RPMI8226 (cell line): Measurements from ENCODE around the gene GRN.
"Not testable (repeated sequence)": the region's sequence is repeated elsewhere in the genome, so short reads cannot be mapped to it uniquely, and the experiment has no call there.

Source experiments
- DNase-seq: peaks from one replicate; pipeline ENCODE4 v3.0.0-alpha.2; 2015

The GRN gene

DNA sequence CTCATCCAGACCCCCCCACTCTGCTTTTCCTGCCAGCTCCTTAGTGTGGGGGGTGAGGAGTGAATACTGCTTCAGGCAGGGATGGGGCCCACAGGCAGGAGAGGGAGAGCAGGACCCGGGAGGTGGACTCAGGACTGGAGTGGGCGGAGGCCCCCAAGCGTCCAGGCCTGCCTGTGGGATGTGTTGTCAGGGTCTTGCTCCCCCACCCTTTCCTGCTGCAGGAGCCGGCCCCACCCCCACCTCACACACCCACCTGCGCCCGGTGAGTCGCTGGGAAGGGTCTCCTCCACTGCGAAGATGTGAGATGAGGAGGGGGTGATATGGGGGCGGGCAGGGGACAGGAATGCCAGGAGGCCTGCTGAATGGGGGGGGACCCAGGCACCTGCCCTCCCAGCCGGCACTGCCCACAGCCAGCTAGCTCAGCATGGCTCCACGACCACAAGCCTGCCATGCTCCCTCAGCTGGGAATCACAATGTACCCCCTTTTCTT is 17.4 kb downstream of the GRN start:
- DNase-seq, result no peak

DNA sequence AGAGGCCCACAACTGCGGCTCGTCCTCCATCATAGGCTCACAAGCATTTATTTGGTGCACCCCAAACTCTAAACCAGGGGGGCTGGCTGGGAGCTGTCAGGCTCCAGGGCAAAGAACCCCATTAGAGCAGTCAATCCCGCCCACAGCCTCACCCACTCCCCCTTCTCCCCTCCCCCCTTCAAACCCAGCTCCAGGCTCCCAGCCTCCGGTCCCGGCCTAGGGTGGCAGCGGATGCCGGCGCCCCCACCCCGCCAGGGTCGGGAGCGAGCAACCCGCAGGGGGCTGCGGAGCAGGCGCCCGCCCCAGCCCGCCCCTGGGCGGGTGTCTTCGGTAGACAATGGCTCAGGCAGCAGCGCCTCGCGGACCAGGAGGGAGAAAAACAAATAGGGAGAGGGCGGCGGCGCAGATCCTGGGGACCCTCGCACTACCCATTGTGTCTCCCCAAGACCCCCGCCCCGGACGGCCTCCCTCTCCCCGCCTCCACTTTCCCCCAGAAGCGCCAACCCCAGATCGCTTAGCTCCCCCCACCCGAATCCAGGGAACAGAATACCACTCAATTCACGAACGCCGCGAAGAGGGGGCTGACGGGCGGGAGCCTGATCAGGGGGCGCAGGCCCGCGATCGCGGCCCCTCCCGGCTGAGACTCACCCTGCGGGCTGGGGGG is 18.0 kb downstream of the GRN start:
- DNase-seq, result peak; percentile 40

DNA sequence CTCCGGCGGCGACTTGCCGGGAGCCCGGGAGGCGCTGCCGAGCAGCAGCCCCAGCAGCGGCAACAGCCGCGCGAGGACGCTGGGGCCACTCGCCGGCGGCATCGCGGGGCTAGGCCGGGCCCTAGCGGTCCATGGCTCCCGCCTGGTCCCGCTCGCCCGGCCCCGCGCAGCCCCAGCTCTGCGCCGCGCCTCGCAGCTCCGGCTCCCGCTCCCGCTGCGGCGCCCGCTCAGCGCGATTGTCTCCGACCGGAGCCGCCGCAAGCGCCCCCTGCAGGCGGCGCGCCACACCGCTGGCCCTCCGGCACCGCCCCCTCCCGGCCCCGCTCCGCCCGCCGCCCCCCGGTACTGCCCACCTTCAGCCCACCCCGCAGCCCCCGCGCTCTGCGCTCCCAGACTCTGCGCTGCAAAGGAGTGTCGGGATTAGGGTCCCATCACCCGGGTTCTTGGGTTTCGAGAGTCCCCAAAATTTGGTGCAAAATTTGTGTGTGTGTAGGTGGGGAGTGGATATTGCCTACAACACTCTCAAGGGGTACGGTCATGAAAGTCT is 18.6 kb downstream of the GRN start, which contains the start of gene FAM171A2:
Gene FAM171A2 (minus strand): TSS at position 241 of the 547 bp plus-strand sequence. CDS start 139 bp downstream, at position 102.
- DNase-seq, result peak; percentile 80

DNA sequence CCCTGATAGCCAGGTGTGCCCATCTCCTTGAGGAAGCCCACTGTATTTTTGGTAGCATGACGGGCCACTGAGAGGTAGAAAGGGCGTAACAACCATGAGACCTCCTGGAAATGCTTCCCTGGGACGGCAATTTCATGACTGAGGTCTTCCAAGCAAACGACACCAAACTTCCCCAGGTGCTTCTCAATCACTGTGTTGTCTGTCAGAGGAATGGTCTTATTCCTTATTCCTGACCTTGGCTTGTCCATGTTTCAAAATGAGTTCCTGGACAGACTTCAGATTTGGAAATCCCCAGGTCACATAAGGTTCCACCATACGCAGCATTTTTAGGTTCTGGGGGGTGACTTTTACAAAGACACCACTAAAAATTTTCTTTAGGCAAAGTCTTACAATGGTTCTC is 19.9 kb downstream of the GRN start:
- DNase-seq, result not testable (repeated sequence)

DNA sequence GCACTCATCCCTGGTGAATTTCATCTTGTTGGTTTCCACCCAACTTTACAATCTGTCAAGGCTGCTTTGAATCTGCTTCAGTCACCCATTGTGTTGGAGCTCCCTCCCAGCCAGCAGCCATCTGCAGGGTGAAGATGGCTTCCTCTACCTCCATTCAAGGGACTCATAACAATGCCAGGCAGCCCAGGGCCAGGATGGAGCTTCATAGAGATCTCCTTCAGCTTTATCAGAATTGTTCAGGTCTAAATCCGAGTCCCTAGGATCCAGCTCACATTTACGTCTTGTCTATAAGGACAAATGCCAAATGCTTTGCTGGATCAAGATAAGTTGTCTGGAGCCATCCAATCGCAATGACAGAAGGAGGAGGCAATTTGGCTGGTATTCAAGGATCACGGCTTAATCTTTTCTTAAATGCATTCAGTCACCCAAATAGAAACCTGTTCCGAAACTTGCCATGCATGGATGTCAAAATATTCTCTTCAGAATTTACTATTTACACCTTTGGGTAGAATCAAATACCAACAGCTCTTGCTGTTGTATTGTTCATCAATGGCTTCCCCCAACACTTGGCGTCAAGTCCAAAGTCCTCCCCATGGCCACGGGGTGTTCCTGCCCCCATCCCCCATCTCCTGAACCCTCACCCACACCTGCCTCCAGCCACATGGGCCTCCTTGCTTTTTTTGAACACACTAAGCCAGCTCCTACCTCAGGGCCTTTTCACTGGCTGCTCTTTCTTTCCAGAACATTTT is 22.3 kb downstream of the GRN start:
- no peak for DNase-seq

DNA sequence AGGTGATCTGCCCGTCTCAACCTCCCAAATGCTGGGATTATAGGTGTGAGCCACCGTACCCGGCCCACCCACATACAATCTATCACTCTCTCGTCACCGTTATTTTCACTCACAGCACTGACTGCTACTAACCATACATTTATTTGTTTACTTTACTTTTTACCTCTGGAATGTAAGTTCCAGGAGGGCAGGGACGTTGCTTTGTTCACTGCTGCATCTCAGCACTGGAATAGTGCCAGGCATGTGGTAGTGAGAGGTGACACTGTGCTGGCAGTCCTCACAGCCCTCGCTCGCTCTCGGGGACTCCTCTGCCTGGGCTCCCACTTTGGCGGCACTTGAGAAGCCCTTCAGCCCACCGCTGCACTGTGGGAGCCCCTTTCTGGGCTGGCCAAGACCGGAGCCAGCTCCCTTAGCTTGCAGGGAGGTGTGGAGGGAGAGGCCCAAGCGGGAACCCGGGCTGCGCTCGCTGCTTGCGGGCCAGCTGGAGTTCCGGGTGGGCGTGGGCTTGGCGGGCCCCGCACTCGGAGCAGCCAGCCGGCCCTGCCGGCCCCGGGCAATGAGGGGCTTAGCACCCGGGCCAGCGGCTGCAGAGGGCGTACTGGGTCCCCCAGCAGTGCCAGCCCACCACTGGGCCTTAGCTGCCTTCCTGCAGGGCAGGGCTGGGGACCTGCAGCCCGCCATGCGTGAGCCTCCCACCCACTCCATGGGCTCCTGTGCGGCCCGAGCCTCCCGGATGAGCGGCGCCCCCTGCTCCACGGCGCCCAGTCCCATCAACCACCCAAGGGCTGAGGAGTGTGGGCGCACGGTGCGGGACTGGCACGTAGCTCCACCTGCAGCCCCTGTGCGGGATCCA is 23.5 kb downstream of the GRN start:
- not testable (repeated sequence) for DNase-seq

DNA sequence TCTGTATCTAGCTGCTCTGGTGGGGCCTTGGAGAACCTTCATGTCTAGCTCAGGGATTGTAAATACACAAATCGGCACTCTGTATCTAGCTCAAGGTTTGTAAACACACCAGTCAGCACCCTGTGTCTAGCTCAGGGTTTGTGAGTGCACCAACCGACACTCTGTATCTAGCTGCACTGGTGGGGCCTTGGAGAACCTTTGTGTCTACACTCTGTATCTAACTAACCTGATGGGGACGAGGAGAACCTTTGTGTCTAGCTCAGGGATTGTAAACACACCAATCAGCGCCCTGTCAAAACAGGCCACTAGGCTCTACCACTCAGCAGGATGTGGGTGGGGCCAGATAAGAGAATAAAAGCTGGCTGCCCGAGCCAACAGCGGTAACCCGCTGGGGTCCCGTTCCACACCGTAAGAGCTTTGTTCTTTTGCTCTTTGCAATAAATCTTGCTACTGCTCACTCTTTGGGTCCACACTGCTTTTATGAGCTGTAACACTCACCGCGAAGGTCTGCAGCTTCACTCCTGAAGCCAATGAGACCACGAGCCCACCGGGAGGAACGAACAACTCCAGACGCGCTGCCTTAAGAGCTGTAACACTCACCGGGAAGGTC is 24.4 kb downstream of the GRN start:
- DNase-seq, result not testable (repeated sequence)

DNA sequence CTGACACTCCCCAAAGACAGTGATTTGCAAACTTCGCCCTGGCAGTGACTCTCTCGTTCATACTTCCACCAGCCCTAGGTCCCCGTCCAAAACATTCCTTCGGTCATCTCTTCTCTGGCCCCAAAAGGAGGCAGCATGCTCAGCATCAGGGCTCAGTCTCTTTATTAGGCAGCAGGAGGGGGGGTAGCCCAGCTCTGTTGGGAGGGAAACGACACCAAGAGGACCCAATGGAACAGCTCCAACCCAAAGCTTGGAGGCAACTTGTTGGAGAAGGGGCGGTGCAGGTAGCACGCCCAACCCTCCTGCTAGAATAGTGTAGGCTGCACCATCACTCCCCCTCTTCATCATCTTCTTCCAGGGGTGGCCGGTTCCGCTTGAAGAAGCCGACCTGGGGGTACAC is 26.9 kb downstream of the GRN start:
- DNase-seq, result no peak

DNA sequence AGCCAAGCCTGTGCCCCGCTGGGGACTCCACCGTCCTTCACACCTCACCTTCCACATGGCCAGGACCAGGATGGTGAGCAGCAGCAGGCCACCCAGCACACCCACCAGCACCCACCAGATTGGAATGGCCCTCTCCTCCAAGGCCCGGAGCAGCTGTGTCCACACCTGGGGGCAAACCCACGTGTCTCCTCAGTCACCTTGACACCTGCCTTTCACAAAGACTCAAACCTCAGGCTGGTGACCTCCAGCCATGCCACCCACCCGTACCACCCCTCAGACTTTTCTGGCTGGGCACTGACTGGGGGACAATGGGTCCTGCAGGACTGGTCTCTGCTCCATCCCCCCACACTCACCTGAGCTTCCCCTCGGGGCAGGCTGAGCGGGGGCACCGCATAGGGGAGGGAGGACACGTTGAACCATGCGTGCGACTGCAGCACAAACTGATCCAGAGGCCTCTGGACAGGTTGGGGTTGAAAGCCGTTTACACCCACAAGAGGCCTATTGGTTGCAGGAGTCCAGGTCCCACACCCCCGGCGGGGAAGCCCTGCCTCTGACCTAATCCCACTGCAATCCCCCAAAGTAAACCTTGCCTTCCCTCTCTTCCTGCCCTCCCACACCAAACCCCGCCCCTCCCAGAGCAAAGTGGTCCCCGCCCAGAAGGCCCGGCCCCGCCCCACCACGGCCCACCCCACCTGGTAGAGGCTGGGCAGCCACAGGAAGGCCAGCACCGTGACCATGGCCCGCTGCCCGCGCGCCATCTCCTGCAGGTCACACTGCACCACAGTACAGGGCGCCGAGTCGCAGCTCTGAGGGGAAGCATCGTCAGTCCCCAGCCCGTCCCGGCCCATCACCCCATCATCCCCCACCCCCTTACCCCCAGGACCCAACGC is 29.4 kb downstream of the GRN start:
- no peak for DNase-seq

DNA sequence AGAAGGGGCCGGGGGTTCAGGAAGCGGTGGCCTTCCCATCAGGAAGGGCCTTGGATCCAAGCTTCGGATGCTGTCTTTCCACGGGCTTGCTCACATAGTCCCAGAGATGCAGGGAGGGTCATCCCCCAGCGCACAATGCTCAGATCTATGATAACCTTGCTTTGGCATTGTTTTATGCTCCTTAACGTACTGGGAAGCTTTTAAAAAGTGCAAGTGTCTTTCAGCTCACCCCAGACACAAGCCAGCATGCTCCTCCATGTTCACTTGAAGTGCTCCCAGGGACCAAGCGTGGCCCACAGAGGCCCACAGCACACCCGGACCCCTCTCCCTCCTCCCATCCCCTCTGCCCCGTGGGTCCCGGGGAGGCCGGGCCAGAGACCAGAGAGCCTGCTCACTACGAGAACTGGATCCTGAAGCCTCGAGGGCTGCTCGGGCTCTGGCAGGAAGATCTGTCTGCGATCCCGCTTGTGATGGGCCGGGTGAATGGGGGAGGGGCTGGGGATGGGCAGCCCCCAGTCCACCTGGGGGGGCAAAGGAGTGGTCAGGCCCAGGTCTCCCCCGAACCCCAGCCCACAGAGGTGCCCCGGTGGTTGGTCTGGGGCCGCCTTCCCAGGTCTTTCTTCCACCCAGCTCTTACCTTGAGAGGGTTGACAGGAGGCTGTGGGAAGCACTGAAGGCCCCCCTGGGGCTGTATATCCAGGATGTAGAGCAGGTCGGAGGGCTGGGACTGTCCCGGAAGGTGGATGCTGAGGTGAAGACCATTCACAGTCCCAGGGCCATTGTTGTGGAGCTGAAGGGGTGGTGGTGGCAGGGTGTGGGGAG is 30.3 kb downstream of the GRN start:
- no peak for DNase-seq

DNA sequence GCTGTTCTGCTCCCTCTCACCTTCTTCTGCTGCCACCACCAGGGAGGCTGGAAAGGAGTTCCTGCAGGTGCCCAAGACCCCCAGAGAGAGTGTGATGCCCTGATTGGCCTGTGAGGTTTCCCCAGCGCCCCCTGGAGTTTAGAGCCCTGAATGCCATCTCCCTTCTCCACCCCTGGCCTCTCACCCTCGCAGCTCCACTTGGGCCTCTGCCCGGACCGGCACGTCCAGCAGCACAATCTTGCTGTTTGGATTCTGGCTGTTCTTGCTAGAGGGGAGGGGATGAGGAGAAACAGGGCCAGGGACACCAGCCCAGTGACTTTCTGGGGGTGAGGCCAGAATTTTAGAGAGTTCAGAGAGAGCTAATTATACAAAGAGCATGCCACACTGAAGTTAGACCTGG is 31.0 kb downstream of the GRN start:
- DNase-seq, result peak; percentile 49

DNA sequence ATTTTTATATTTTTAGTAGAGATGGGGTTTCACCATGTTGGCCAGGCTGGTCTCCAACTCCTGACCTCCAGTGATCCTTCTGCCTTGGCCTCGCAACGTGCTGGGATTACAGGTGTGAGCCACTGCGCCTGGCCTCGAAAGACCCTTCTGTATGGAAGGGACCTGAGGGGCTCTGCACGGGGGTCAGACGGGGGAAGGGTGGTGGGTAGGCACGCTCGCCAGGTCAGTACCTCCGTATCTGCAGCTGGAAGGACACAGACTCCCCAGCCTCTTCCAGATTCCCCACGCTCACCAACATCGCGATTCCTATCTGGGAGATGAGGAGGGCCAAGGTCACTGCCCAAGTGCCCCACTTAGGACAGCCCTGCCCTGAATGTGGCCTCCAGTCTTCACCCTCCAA is 31.7 kb downstream of the GRN start:
- no peak for DNase-seq

DNA sequence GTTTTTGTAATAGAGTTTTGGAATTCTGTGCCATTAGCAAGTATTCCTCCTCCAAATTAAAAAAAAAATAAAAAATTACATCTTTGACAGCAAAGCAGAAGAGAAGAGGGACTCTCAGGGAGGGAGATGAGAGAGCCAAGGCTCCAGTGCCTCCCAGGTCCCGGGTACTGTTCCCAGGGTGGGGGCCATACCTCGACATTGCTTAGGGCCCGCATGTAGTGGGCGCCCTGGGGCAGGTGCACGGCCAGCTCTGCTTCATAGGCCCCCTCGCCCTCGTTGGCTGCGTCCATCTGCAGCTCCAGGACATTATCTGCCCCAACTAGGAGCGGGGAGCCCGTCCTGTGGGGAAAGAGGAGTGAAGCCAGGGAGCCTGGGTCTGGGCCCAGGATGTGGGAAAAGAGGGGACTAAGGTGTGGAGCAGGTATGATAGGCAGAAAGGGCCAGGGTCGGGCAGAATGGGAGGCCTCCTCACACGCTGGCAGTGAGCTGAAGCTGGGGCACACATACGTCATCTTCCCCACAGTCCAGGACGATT is 33.1 kb downstream of the GRN start:
- no peak for DNase-seq

DNA sequence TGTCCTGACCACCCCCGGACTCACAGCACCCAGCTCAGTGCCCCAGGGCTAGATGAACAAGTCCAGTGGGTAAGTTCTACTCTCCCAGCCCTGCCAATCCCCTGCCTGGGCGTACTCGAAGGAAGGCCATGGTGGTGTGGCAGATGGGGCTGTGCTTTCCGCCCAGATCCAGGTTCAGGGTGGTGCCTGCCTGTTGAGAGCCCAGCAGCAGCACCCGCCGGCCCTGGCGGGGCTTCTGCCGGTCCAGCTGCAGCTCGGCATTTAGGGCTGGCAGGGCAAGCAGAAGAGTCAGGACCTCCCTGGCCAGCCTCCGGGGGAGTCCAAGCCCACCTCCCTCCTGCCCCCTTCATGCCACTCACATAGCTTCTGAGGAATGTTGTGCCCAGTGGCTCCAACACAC is 34.8 kb downstream of the GRN start:
- no peak for DNase-seq

DNA sequence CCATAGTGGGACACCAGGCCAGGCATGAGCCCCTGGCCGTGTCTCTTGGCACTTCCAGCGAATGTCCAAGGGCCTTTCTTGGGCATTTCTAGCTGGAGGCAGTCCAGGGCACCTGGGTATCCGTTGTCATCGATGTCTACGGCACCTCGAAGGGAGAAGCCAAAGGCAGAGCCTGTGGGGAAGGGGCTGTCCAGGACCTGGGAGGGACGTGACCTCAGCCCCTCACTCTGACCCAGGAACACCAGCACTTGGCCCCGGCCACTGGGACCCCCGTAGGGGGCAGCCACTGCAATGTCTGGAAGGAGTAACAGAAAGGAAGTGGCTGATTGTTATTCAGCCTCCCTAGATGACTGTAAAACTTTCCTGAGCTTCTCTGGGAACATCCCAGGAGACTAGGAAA is 35.7 kb downstream of the GRN start:
- no peak for DNase-seq

DNA sequence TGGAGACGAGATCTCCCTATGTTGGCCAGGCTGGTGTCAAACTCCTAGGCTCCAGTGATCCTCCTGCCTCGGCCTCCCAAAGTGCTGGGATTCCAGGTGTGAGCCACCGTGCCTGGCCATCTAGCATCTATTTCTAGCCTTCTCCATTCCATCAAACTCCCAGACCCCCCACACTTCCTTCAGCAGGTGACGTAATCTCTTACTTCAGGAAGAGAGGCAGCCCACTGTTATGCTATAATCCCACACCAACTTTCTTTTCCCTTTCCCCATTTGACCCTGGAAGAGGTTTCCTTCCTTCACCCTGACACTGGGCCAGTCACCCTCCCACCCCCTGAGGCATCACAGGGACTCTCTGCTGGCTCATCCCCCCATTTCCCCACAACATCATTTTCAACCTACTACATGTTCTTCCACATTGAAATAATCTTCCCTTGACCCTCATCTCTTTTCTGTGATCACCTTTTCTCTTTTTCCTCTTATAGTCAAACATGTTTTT is 36.8 kb downstream of the GRN start:
- DNase-seq, result no peak

DNA sequence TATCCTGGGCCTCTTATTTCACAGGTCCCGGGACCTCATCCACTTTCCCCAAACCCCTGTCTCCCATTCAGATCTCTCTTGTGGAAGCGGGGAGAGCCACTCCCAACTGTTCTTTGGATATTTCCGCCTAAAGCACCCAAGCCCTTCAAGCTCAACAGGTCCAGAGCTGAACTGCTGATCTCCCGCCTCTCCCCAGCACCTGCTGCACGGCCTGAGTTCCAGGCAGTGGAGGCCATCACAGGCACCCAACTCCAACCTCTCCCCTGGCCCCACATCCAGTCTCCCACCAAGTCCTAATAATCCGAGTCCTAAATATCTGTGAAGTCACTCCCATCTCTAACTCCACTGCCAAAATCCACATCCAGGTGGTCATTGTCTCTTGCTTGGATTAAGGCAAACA is 37.8 kb downstream of the GRN start:
- no peak for DNase-seq

DNA sequence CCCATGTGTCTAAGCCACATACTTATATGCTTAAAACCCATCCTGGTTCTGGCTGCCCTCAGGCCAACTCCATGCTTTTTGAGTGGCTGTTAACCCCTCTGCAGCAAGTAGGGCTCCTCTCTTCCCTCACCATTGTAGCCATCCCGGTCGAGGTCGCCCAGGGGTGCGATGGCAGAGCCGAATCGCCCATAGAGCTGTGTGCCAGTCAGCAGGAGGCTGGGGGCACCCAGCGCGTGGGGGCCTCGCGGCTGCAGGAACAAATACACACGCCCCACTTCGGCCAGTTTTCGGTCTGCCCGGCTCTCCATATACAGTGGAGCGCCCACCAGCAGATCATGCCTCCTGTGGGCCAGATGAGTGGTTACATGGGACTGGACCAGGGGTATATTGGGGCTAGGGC is 38.3 kb downstream of the GRN start:
- no peak for DNase-seq

DNA sequence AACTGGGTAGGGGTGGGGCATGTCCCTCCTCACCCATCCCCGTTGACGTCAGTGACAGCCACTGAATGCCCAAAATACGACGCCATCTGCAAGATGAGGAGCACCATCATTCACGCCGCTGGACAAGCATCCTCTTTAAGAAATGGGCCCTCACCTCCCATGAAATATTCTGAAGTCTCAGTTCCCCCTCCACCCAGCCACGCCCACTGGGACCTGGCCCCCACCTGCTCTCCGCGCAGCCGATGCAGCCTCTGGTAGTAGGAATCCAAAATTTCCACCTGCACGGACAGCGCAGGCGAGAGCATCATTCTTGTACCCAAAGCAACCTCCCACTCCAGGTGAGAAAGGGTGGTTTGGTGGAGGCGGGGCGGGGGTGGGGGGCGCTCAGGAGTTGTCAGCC is 38.8 kb downstream of the GRN start:
- no peak for DNase-seq

DNA sequence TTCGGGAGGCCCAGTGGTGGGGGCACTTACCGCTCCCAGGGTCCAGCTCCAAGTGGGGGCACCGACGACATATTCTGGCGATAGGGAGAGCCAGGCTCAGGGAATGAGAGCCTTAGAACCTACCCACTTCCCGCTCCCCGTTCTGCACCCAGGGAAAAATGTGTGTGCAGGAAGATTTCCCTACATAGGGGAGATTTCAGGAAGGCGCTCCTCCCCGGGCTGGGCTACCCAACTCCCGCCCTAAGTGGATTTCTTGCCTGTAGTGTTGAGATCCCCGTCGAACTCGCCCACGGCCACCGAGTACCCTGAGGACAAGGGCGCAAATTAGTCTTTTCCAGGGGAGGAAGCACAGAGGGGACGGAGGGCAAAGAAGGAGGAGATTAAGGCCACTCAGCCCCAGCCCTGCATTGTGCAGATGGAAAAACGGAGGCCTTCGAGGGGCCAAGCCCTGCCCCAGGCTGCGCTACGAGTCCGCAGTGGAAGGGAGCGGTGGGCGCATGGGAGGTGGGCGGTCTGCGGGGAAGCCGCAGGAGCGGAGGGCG is 39.2 kb downstream of the GRN start:
- DNase-seq, result no peak
